Mucosa of gallbladder (tissue), 1 donor: Measurements from ENCODE around the gene TENM4. TPM values are rescaled to one million over a fixed set of nuclear protein-coding genes. Genes with fewer than 3 reads are reported as not detected.

Source experiments
- DNase-seq: peaks from one replicate; pipeline ENCODE4 v3.0.0-alpha.2; 2020; ENCODE audit warnings: low spot score
- total RNA-seq: library from RNA; stranded (reverse); gene quantifications from one replicate; pipeline ENCODE4 v1.2.1, GENCODE V29; 2021
- donor health status: DM: no; HTN: no; CAD: no.

TENM4 gene
- total RNA-seq, 1 donor from 2014 or later, result 8.4 TPM

DNA sequence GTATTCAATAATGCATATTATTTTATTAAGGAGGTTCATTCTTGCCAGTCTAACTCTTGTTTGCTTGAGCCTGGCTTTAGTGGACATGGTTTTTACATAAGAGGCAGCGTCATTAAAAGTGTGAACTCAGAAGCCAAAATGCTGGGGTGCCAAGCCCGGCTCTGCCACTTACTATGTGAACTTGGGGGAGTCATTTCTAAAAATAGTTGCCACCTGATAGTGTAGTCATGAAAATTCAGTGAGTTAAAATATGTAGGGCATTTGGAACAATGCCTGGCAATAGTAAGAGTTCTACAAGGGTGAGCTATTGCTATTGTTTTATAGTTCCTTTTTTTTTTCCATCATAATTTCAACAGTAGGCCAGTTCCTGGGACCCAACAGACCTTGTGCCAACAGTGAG, 49.9 kb downstream of the TENM4 start:
- DNase-seq, result no peak

GRCh38 chr11:79390477-79390876, 50.4 kb downstream of the TENM4 start:
- no peak for DNase-seq

- no peak for DNase-seq
Observed at GRCh38 chr11:79388201-79388600, 52.6 kb downstream of the TENM4 start.

- no peak for DNase-seq
Observed at GRCh38 chr11:79383874-79384273, 57.0 kb downstream of the TENM4 start.

DNA sequence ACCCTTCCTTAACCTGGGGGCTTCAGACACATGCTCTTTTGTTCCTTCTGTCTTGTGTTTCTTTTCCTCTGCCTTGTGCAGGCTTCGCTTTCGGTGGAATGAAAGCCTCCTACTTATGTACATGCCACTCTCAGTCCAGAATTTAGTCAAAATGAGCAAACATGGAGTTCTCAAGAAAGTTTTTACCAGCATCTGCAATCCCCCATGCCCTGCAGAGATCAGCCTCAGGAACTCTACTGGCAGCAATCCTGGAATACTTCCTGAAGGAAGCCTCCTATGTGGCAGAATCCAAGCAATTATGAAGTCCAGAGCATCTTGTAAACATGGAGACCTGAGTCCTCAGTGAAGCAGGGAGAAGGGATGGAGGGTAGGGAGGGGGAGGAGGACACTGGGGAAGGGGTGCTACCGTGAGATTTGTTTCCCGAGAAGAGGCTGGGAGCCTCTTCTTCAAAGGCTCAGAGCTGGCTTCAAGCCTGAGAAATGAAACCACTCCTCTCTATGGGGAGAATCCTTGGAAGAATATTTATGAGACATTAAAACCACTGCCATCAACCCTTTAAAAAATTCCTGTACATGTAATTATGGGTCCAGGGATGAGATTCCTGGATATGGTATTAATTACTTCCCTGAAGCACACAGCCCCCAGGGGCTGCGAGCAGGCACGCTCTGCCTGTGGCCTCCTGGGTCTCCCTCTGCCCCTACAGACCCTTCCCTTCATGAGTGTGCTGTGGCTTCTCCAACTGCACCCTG, 58.4 kb downstream of the TENM4 start:
- no peak for DNase-seq

- no peak for DNase-seq
Observed at GRCh38 chr11:79381036-79381435, 59.8 kb downstream of the TENM4 start.

DNA sequence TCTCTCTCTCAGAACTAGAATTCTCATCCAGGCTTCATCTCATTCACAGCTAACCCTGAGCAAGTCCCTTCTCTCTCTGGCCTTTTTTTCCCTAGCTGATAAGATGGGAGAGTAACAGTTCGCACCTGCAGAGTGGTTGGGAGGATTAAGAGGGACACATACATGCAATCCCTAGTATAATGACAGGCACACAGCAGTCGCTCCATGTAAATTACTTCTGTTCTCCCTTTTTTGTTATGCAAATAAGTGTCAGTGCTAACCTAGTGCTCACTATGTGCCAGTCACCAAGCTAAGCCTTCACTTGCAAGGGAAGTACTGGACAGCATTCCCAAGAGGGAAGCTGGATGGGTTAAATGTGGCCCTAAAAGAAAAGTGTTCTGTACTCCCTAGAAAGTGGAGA, 63.4 kb downstream of the TENM4 start:
- no peak for DNase-seq

DNA sequence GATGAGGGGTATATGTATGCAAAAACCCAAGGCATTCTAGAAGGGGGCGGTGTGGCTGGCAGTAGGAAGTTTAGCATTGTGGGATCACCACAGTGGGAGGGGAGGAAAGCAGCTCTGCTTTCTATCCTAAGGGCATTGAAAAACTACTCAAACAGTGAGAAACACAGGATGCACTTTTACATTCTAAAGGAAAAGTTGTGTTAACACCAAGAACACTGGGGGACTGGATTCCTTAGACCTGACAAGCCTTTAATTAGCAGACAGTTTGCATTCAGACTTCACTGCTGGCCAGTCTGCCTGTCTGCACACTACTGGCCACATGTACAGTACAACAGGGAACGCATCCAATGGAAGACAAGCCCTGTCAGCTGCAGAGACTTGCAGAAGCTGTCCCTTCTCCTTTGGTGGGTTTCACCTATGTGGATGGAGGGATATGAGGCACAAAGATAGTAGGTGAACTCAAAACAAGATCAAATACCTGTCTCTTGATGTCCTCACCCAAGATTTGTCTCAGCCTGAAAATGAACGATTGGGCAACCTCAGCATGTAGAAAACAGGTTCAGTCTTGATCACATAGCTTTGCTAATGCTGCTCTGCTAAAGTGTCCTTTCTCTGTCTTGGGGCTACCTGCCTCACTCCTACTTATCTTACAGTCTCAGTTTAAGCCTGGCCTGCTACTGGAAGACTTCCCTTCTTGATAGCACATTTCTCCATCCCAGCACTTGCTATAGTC, 64.8 kb downstream of the TENM4 start:
- DNase-seq, result no peak

DNA sequence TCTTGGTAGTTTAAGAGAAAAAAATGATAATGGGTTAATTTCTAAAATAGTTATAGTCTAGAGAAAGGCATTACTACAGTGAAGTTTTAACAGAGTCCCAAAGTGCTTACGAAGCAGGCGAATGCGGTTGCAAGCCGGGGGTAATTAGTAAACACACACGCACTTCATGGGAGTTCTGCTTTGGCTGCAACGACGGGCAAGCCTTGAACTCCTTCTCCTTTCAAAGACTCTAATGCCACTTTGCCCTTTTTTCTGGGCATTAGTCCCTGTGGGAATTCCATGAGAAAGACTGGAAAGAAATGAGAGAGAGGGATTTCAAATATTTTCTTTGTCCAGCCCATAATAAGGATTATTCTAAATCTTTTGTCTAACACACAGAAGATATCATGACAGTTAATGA, 66.1 kb downstream of the TENM4 start:
- no peak for DNase-seq

- DNase-seq, result no peak
Observed at GRCh38 chr11:79371724-79372123, 69.1 kb downstream of the TENM4 start.

DNA sequence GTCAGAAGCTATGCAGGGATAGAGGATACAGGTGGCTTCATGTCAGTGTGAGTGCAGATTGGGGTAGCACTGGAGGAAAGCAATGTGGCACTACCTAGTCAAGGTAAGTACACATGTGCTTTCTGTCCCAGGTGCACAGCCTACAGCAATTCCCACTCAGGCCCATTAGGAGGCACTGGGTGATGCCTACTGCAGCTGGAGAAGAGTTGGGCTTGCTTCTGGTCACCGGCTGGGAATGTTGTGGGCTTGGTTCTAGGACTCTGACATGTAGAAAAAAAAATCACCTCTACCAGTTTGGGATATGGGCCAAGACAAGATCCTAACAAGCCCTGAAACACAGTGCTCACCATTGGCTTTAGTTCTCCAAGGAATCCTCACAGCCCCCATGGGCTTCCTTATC, 69.7 kb downstream of the TENM4 start:
- no peak for DNase-seq

GRCh38 chr11:79369055-79369454, 71.8 kb downstream of the TENM4 start:
- no peak for DNase-seq

DNA sequence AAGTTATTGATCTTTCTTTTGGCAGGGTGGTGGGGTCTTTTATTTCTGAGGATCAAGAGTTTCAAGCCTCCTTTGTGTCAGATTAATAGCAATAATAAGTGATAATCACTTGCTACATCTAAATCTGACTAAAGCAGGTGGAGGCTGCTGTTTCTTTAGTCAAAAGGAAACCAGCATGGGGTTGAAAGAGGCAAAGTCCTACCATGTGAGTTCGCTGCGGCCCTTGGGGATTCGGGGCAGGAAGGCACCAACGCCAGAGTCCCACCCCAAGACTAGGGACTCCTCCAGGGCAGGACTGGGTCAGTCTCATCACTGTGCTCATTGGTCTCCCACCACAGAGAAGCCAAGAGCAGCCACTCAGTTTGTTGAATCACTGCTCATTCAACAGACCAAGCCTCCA, 73.0 kb downstream of the TENM4 start:
- DNase-seq, result no peak

DNA sequence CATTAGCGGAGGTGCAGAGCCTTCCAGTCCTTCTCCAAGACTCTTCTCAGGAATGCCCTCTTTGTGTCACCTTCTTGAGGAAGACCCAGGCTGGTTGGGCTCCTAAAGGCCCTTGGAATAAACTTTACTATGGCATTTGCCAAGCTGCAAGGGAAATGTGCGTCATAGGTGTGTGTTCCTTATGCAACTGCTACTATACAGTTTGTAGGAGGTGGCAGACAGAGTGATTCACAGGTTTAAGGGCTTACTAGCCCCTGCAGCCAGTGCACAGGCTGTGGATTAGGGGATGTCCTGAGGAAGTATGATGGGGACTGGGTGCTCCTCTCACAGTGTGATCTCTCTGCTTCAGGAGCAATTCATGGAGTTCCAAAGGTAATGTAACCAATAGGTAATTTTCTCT, 74.6 kb downstream of the TENM4 start:
- DNase-seq, result no peak

GRCh38 chr11:79363861-79364378, 76.9 kb downstream of the TENM4 start:
- no peak for DNase-seq

DNA sequence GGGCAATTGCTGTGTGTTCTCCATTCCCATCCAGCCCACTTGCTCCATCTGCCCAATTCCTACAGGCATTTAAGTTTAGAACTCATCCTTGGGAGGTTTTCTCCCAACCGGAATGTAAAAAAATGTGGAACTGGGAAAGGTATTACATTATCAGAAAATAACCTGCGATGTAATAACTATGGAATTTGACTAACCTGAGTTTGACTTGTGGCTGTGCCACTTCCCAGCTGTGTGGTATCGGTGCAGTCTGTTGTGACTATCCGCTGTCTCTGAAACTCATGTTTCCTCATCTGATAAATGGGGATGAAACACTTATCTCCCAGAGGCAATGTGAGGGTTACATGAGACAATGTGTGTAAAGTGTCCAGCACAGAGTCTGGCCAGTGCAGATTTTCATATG, 77.6 kb downstream of the TENM4 start:
- no peak for DNase-seq

- no peak for DNase-seq
Observed at GRCh38 chr11:79362821-79363220, 78.0 kb downstream of the TENM4 start.

- DNase-seq, result no peak
Observed at GRCh38 chr11:79362206-79362757, 78.5 kb downstream of the TENM4 start.

DNA sequence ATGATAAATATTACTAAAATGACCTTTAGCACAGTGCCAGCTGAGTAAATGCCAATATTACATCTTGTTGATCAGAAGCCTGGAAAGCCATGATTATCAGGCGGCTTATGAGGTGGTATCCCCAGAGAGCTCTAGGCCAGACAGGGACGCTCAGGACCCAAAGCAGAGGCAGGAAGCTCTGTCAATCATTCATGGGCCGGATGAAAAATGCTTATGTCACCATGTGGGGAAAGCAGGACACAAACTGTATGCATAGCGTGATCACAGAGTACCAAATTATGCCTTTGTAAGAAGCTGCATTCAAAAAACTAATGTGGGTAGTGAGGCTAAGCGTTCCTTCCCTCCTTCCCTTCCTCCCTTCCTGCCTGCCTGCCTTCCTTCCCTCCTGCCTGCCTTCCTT, 82.6 kb downstream of the TENM4 start:
- no peak for DNase-seq

GRCh38 chr11:79353706-79354105, 87.1 kb downstream of the TENM4 start:
- no peak for DNase-seq

GRCh38 chr11:79352349-79352703, 88.5 kb downstream of the TENM4 start:
- no peak for DNase-seq

GRCh38 chr11:79348976-79349682, 91.7 kb downstream of the TENM4 start:
- no peak for DNase-seq
